Measurements from ENCODE around the gene KIF5B.
"Not testable (repeated sequence)": the region's sequence is repeated elsewhere in the genome, so short reads cannot be mapped to it uniquely, and the experiment has no call there.

Gene KIF5B

DNA sequence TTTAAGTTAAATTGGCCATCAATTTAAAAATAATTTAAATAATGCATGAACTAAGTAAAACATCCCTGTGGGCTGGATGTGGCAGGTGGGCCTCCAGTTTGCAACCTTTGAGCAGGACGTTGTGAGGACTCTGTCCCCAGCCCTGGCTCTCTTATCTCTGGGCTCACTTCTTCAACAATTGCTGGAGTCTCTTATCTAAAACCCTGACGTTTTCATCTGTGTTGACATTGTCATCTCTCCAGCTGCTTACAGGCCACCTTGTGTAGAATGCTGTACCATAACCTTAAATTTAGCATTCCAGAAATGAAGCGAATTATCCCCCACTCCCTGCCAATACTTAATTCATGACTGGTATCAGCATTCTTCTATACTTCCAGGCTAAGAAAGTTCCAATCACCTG, 3.2 kb upstream of the KIF5B start:
- no peak for DNase-seq (ENCODE audit: low read depth)

DNA sequence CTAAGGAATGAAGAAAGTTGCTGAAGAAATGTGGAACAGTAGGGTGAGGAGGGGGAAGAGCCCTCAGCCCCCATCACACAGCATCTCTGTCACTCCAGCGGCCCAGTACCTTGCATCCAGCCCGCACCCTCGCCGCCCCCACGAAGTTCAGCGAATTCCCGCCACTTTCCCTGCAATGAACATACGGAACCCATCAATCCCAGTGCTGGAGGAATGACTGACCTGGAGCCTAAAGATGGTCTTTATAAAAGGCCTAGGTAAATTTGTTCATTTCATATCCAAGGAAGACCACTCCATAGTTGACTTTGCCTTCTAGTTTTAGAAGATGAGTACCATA, 779 bp upstream of the KIF5B start:
- no peak for DNase-seq (ENCODE audit: low read depth)

DNA sequence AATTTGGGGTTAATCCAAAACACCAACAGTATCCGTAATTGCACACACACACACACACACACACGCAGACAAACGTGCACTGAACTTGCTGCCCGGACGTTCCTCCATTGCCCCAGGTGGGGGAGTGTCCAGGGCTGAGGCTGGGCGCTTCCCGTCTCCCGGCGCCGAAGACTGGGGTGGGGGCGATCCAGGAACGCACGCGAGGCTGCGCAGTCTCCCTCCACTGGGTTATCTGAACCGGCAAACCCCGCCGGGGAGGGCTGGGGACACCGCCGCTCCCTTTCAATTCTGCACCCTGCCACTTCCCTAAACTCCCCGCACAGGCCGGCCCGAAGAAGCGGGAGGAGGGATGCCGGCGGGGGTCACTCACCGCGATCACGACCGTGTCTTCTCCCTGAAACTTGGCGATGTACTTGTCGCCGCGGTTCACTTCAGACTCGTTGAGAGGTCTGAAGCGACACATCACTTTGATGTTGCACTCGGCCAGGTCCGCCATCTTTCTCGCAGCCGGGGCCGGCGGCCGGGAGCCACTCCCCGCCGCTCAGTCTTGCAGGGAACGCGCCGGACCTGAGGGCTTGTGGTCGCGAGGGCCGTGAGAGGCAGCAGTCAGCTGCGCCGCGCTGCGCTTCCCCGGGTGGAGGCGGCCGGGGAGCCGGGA, 618 bp downstream of the KIF5B start:
- no peak for DNase-seq (ENCODE audit: low read depth)

DNA sequence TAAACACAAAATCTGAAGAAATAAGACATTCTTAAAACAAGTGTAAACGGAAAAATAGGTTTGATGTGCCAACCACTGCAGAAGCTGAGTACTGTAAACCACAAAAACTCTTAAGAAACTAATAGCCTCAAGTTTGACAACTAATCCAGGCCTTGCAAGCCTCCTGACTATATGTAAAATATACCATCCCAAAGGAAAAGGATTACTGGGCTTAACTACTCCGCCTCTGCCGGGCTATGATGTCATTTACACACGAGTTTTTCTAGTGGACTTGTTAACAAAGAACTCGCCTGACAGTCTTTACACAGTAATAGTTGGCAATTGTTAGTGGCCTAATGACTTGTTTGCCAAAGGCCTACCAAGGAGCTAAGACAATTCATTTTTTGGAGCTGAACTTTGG, 2.1 kb downstream of the KIF5B start:
- no peak for DNase-seq (ENCODE audit: low read depth)

DNA sequence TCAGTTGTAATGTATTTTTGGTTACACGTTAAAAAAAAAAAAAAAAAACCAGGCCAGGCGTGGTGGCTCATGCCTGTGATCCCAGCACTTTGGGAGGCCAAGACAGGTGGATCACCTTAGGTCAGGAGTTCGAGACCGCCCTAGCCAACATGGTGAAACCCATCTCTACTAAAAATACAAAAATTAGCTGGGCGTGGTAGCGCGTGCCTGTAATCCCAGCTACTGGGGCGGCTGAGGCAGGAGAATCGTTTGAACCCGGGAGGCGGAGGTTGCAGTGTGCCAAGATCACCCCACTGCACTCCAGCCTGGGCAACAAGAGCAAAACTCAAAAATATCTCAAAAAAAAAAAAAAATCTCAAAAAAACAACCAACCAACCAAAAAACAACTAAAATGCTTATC, 2.8 kb downstream of the KIF5B start:
- DNase-seq (ENCODE audit: low read depth) = not testable (repeated sequence)

DNA sequence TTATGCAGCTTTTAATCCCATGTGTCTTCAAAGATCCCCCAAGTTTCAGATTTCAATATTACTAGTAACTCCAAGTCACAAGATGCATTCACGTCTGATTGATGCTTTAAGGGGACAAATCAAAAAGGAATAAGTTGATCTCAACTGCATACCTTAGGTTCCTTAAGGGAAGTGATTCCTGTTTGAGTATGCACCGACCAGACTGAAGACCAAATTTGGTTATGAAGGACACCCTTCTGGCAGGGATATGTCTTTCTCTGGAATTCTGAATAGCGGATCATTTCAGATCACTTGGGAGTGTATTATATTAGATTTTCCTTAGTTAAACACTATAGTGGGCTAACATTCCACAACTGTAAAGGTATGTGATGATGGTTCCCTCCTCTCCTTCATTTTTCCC, 4.3 kb downstream of the KIF5B start:
- no peak for DNase-seq (ENCODE audit: low read depth)

DNA sequence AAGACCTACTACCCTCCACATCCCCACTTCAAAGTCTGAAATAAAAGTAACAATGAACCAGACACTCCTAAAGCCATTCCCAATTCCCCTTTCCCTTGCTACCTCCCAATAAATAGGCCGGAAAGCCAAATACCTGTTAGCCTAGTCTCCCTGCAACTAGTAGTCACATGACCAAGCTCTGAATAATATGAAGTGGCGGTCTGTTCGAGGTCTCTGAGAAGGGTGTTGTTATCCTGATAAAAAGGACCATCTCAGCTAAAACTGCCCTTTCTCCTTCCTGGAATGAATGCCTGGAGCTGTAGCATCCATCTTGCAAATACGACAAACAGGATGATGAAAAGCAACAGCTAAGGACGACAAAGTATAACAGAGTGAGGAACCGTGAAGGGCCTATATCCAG, 6.0 kb downstream of the KIF5B start:
- no peak for DNase-seq (ENCODE audit: low read depth)

DNA sequence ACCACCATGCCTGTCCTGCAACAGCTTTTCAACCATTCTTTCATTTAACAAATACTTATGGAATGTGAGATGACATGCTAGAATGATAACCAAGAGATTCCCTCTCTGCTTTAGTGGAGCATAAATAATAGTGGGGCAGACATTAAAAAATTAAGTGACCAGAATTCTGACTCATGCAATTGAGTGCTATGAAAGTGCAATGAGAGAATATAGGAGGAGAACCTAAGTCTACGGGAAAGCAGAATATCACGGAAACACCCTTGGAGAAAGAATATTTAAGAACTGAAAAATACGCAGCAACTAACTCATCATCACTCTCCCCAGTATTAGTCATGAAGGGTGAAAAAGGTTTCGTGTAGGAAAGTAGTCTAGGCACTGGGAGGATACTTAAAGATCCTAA, 7.1 kb downstream of the KIF5B start:
- DNase-seq (ENCODE audit: low read depth) = no peak

DNA sequence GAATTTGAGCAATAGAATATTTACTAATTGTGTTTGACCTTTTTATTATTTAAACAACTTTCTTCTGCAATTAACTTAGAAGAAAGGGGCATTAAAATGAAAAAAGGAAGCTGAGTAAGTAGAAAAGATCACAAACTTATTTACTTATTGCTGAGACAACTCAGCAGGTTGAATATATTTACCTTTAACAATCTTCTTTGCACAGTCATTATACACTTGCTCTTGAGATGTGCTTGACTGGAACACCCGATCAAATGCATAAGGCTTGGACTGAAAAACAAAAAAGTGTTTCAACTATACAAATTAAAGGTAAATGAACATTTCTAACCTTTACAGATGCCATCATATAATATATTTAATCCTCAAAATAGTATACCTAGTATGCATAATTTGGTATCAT, 7.9 kb downstream of the KIF5B start:
- DNase-seq (ENCODE audit: low read depth) = no peak

DNA sequence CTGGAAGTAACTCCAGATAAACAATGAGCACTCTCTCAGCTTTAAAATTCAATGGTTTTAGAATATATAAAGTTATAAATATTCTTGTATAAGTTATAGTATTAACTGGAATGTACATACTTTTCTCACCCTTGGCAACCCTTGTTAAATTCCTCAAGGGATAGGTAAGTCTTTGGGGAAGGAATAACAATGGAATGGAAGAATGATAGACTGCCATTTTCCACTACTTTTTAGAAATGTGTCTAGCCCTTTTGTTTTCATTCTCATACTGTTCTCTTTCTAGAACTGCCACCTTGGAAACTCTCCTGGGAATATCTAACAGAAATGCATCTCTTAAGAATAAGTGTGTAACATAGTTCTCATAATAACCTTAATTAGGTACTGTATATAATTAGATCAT, 8.3 kb downstream of the KIF5B start:
- DNase-seq (ENCODE audit: low read depth) = no peak

DNA sequence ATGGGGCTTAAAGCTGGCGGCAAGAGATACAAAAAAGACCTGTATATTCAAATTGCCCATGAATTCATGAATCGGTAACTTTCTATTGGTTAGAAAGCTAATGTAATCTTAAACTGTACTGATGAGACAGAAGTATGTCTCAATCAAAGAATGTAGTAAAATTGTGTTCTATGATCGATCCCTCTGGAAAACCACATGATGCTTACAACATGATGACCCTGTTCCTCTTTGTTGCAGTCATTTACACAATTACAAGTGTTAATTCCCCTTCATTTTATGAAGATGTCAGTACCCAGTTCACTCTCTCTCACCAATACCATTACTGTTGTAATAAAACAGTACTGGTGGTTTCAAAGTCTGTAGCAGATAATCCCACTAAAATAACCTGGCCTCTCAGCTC, 10.1 kb downstream of the KIF5B start:
- no peak for DNase-seq (ENCODE audit: low read depth)

DNA sequence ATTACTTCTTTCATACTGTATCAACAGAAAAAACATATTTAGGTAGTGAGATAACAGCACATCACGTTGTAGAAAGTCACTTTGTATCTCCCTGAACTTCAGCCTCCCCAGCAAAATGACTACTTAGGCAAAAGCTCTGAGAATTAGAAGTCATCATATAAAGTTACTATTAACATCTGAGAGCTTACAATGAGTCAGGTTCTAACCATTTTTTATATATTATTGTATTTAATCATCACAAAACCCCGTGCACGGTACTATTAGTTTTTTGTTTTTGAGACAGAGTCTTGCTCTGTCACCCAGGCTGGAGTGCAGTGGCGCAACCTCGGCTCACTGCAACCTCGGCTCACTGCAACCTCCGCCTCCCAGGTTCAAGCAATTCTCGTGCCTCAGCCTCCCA, 13.5 kb downstream of the KIF5B start:
- not testable (repeated sequence) for DNase-seq (ENCODE audit: low read depth)

DNA sequence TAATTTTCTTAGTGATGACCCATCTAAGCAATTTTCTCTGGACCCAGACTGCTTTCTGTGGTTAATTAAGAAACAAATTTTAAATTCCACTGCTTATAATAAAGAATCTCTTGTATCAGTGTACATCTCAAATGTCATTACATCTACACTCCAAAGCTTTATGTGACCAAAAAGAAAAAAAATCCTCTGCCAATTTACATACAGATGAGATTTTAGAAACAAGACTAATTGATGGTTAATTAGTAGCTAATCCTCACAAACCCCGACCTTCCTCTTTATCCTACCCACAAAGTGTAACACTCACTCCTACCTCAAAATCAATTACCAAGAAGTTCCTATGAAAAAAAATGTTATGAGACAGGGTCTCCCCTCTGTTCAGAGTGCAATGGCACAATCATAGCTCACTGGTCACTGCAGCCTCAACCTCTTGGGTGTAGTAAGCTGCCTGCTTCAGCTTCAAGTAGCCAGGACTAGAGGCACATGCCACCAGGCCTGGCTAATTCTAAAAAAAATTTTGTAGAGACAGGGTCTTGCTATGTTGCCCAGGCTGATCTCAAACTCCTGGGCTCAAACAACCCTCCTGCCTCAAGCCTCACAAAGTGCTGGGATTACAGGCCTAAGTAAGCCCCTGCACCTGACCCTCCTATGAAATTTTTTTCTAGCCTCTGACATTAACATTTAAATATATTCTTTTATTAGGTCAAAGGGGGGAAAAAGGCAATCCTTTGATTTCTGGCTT, 14.8 kb downstream of the KIF5B start:
- no peak for DNase-seq (ENCODE audit: low read depth)

DNA sequence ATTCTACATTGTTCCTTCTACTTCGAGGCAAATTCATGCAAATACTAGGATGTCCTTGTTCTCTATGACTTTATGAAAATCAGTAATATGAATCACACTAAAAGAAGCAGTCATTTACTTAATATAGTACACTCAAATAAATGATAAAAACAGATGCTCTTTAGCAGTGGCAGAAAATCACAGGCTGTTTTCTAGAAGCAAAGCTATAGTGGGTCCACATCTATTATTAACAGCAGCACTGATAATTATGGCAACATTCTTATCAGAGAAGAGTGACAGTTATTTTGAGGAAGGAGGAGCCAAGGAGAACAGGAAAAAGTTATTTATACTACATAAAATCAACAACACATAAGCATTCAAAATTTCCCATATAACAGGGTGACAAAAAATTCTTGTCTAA, 16.5 kb downstream of the KIF5B start:
- no peak for DNase-seq (ENCODE audit: low read depth)

DNA sequence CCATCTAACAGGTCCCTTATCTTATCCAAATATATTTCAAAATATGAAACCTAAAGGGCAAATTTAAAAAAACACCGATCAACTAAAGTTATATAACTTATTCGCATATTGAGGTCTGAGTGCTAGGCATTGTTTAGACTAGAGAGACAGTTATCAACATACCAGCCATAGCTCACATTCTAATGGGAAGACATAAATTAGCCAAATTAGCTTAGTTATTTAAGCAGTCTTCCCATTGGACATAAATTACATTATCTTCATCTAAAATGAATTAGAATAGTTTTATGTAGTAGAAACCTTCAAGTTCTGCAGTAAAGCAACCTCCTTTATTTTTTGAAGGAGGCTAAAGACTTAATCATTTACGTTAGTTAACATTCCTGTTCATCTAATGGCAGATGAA, 17.4 kb downstream of the KIF5B start:
- DNase-seq (ENCODE audit: low read depth) = no peak

DNA sequence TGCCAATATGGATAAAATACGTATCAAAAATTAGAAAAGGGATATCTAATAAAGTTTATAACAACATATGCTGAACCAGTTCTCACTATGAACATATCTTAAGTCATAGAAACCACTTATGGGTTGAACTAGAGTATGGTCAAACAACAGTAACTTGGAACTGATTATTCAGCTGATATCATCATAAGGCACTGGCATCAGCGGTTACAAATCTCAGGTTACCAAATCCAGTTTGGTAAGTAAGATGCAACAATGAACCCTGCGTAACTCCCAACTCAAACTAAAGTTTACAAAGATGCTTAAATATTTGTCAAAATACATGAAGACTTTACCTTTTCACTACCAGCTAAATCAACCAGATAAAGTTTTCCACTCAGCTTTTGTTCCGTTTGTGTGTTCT, 19.3 kb downstream of the KIF5B start:
- no peak for DNase-seq (ENCODE audit: low read depth)

DNA sequence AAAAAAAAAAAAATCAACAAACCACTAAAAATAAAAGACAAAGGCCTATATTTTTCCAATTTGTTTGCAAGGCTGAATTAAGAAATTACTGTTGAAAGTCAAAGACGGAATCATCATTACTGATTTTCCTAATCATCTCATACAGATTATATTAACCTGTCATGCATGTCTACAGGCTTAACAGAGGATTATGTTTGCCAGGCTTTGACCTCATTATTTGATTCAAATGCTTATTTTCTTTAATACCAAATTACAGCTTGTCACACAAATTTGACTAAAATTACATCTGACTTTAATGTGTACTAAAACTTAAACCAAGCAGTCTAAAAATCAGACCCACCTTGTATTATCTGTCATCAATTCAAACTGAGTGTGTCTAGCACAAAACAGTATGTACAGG, 21.2 kb downstream of the KIF5B start:
- no peak for DNase-seq (ENCODE audit: low read depth)

DNA sequence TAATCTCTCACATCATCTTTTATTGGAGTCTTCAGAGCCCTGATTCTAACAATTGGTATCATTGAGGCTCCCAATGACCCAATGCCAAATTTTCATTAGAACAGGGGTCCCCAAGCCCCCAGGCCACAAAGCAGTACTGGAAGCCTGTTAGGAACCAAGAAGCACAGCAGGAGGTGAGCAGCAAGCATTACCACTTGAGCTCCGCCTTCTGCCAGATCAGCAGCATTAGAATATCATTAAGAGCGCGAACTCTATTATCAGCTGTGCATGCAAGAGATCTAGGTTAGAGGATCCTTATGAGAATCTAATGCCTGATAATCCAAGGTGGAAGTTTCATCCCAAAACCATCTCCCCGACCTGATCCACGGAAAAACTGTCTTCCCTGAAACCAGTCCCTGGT, 23.1 kb downstream of the KIF5B start:
- DNase-seq (ENCODE audit: low read depth) = no peak

DNA sequence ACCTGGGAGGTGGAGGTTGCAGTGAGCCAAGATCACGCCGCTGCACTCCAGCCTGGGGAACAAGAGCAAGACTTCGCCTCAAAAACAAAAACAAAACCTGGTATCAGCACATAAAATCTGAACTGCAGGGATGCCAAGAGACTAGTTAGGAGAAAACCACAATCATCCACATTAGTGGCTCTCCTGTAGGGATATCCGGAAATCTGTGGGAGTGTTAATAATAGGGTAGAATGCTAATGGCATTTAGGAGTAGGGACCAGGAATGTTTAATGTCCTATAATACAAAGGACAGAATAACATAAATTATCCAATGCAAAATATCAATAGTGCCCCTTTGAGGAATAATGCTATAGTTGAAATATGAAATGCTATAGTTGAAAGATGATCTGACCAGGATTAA, 24.3 kb downstream of the KIF5B start:
- no peak for DNase-seq (ENCODE audit: low read depth)

DNA sequence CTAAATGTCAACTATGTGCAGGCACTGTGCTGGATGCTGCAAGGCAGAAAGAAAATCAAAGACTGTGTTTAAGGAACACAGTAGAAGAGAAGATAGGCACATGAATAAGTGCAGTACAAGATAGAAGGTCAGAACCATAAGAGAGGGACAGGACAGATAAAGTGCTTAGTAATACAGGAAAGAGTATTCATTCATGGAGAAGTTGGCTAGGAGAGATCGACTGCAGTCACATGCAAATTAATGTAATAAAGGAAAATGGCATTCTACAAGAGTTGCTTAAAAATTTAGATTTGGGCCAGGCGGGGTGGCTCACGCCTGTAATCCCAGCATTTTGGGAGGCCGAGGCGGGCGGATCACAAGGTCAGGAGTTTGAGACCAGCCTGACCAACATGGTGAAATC, 24.8 kb downstream of the KIF5B start:
- no peak for DNase-seq (ENCODE audit: low read depth)

DNA sequence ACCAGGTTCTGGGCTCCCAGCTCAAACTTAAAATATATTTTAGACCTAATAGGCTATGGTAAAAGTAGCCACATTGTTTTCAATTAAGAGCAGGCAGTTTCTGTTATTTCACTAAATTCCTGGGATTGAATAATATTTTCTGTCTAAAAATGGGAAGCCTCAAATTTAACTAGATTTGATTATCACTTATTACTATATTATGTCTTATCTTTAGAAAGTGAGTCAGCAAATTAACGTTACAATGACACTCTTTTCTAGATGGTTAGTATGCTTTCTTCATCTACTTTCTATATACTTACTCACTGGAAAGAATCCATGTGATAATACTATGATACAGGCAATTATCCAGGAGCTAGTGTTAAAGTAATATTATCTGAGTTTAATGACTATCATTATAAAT, 27.5 kb downstream of the KIF5B start:
- DNase-seq (ENCODE audit: low read depth) = no peak

DNA sequence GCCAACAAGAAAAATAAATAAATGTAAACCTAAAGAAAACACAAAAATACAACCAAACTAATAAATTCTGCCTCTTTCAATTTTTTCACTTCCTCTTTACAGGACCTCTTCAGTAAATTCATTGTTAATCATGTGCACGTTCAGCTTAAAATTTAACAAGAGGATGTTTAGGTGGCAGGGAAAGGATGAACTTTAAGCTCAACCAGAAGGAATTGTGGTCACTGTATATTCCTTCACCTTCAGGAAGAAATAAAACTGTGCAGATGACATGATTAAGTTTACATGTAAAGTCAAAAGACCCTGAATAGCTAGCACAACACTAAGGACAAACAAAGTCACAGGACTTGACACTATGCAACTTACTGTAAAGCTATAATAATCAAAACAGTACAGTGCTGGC, 33.0 kb downstream of the KIF5B start:
- DNase-seq (ENCODE audit: low read depth) = no peak

DNA sequence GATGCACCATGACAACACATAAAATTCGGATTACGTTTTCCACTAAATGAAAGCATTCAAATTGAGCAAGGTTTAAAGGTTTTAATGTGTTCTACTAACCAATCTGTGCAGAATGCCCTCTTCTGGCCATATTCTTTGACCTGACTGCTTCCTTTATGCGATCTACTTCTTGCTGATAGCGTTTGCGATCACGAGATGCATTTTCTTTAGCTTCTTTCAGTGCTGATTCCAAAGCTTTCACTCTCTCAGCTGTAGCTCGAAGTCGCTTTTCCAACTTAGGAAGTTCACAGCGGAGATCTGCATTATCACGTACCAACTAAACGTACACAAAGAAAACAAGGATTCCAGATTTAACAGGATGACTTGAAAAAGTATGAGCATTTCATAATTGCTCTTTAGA, 39.2 kb downstream of the KIF5B start:
- DNase-seq (ENCODE audit: low read depth) = no peak

DNA sequence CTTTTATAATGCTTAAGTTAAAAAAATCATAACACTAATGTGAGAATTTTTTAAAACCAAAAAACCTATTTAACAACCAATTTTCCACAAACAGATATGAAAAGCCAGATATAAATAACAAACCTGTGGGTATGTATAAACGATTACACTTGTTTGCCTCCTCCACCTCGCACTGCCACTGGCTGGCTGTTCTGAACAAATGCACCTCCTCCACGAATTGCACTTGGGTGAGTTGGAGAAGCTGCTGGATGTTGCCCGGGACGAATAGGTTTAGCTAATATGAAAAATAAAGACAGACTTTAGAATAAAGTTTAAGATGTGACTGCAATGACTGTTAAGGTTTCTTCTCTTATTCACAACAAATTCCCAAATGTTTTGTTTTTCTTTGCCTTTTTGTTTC, 40.8 kb downstream of the KIF5B start:
- DNase-seq (ENCODE audit: low read depth) = no peak
